Activated CD8-positive, alpha-beta memory T cell treated with anti-CD3 and anti-CD28 coated beads, Interleukin-2, amount 50 U/mL, for 24 hours (primary cell): ENCODE measurements around the gene SDC3.

ENCODE experiments used
- DNase-seq: peaks from one replicate; pipeline ENCODE4 v3.0.0-alpha.2; 2020; ENCODE audit errors: extremely low read depth

The SDC3 gene

GRCh38 chr1:30928789-30929134 lies 20.2 kb upstream of the SDC3 start:
- no peak for DNase-seq

GRCh38 chr1:30928171-30928570 lies 19.6 kb upstream of the SDC3 start:
- DNase-seq: no peak

GRCh38 chr1:30927448-30927847 lies 18.9 kb upstream of the SDC3 start:
- DNase-seq: no peak

GRCh38 chr1:30923597-30923996 lies 15.0 kb upstream of the SDC3 start:
- no peak for DNase-seq

- no peak for DNase-seq
Measured at GRCh38 chr1:30920827-30921226, 12.3 kb upstream of the SDC3 start.

- no peak for DNase-seq
Measured at GRCh38 chr1:30919025-30919881, 10.7 kb upstream of the SDC3 start.

GRCh38 chr1:30916296-30916695 lies 7.7 kb upstream of the SDC3 start:
- no peak for DNase-seq

GRCh38 chr1:30915491-30916230 lies 7.1 kb upstream of the SDC3 start:
- DNase-seq: no peak

- no peak for DNase-seq
Measured at GRCh38 chr1:30914931-30915330, 6.4 kb upstream of the SDC3 start.

GRCh38 chr1:30914587-30914922 lies 6.0 kb upstream of the SDC3 start:
- DNase-seq: no peak

GRCh38 chr1:30912913-30913652 lies 4.5 kb upstream of the SDC3 start:
- no peak for DNase-seq

- no peak for DNase-seq
Measured at GRCh38 chr1:30912224-30912623, 3.7 kb upstream of the SDC3 start.

GRCh38 chr1:30911059-30911954 lies 2.7 kb upstream of the SDC3 start:
- DNase-seq: no peak

GRCh38 chr1:30909365-30910068 lies 959 bp upstream of the SDC3 start:
- no peak for DNase-seq

- no peak for DNase-seq
Measured at GRCh38 chr1:30908316-30908695, 252 bp downstream of the SDC3 start.

GRCh38 chr1:30907481-30908315 lies 860 bp downstream of the SDC3 start:
- no peak for DNase-seq

GRCh38 chr1:30906631-30907441 lies 1.7 kb downstream of the SDC3 start:
- DNase-seq: no peak

GRCh38 chr1:30905916-30906620 lies 2.5 kb downstream of the SDC3 start:
- no peak for DNase-seq

GRCh38 chr1:30905403-30905802 lies 3.2 kb downstream of the SDC3 start:
- DNase-seq: no peak
